ENCODE results near the gene NR2E1. TPM values are rescaled to one million over a fixed set of nuclear protein-coding genes. Genes with fewer than 3 reads are reported as not detected.

Gene NR2E1
- total RNA-seq (2022; extraction: Qiagen RNA extraction; ENCODE audit: low read depth) = 0.09 TPM in 1 of 5 replicates, not detected in the others

GRCh38 chr6:108165714-108166663, at the start of gene NR2E1:
TSS of gene NR2E1 (plus strand) at chr6:108166022. CDS start at chr6:108166766, 744 bp downstream.

Other genes starting within 250 kb of the NR2E1 start
- gene SEC63, start 207.8 kb upstream of the NR2E1 start, total RNA-seq (2022; extraction: Qiagen RNA extraction; ENCODE audit: low read depth) = 18.0 to 28.0 TPM (median 22.9 TPM) in 5 replicates
- gene OSTM1, start 91.3 kb upstream of the NR2E1 start, total RNA-seq (2022; extraction: Qiagen RNA extraction; ENCODE audit: low read depth) = 11.9 to 28.5 TPM (median 26.0 TPM) in 5 replicates
- gene SNX3, start 95.0 kb downstream of the NR2E1 start, total RNA-seq (2022; extraction: Qiagen RNA extraction; ENCODE audit: low read depth) = 64.9 to 125 TPM (median 110 TPM) in 5 replicates
- gene AFG1L, start 129.0 kb downstream of the NR2E1 start, total RNA-seq (2022; extraction: Qiagen RNA extraction; ENCODE audit: low read depth) = 1.5 to 3.0 TPM (median 1.7 TPM) in 5 replicates